Endothelial cell of umbilical vein (primary cell): ENCODE measurements around the gene SMC3. TPM values are rescaled to one million over a fixed set of nuclear protein-coding genes. Genes with fewer than 3 reads are reported as not detected.

Experiments used
- BruUV-seq: library from RNA; stranded (reverse); fragments of 400-500 nt; replicated peaks from 2 replicates; lab custom pipeline; 2021; lab: Mats Ljungman, UMichigan
- CTCF ChIA-PET: fragments of 300-600, 350-600 bp; sonication (Branson Sonifier 250); formaldehyde crosslinking; loops from one replicate; lab custom pipeline; 2021; ENCODE audit warnings: antibody characterized with exemption, inconsistent platforms; lab: Charles Lee
- POLR2A ChIA-PET: fragments of 300-600, 350-600 bp; sonication (Branson Sonifier 250); formaldehyde crosslinking; loops from one replicate; lab custom pipeline; 2021; ENCODE audit warnings: antibody characterized with exemption, inconsistent platforms; lab: Charles Lee
- DNase-seq: peaks from one replicate; pipeline ENCODE4 v3.0.0-alpha.2; 2011; ENCODE audit warnings: low read depth, low spot score
- FAIRE-seq: peaks from 2 replicates; lab custom pipeline; 2011; peaks lifted over from hg19 to GRCh38; lab: Jason Lieb, UNC
- H2AFZ ChIP-seq: 2 replicates; pipeline ENCODE4 v1.6.0; 2012; ENCODE audit warnings: low read depth, low read length, control low read depth, inconsistent platforms
- H3K27ac ChIP-seq: 2 replicates; pipeline ENCODE4 v1.5.1; 2011; ENCODE audit warnings: low read depth, mild to moderate bottlenecking, control low read depth, low read length, moderate library complexity; ENCODE audit not compliant: insufficient read depth
- H3K27me3 ChIP-seq, 2 experiments: 2 replicates each; pipeline versions ENCODE4 v1.6.0 to v1.6.1; 2011; ENCODE audit warnings: low read length in 2 of 2, mixed read lengths in 1 of 2; ENCODE audit not compliant: control insufficient read depth in 2 of 2, insufficient read depth in 2 of 2
- H3K36me3 ChIP-seq, 2 experiments: 2 replicates in 1 of 2; 3 replicates in 1 of 2; pipeline ENCODE4 v1.5.1; 2011; ENCODE audit warnings: low read length in 2 of 2, mild to moderate bottlenecking in 1 of 2, moderate library complexity in 1 of 2; ENCODE audit not compliant: control insufficient read depth in 2 of 2, insufficient read depth in 2 of 2; ENCODE audit errors: extremely low read depth in 1 of 2
- H3K4me1 ChIP-seq: 3 replicates; pipeline ENCODE4 v1.5.1; 2011; ENCODE audit warnings: mild to moderate bottlenecking, low read length; ENCODE audit not compliant: control insufficient read depth, insufficient read depth; ENCODE audit errors: extremely low read depth
- H3K4me2 ChIP-seq: 2 replicates; pipeline ENCODE4 v1.6.1; 2011; ENCODE audit warnings: low read length, control low read depth, mixed read lengths; ENCODE audit not compliant: insufficient read depth
- H3K4me3 ChIP-seq, 3 experiments: fragments of 200-600 bp in 1 of 3; sonication (generic), shearing (Covaris generic) in 1 of 3; replicated peaks in 1 of 3; 2 replicates each; pipeline ENCODE4 v1.5.1; 2011 to 2016; ENCODE audit warnings: control low read depth in 3 of 3, low read length in 3 of 3, mild to moderate bottlenecking in 2 of 3, inconsistent platforms in 1 of 3, low read depth in 1 of 3, moderate library complexity in 1 of 3; ENCODE audit not compliant: insufficient read depth in 1 of 3
- H3K79me2 ChIP-seq: 2 replicates; pipeline ENCODE4 v1.6.0; 2012; ENCODE audit warnings: low read length, inconsistent platforms; ENCODE audit not compliant: control insufficient read depth, insufficient read depth
- H3K9ac ChIP-seq: replicated peaks from 2 replicates; pipeline ENCODE3; 2011; ENCODE audit warnings: low read length, control low read depth; ENCODE audit not compliant: insufficient read depth; ENCODE audit errors: extremely low read depth
- H3K9me1 ChIP-seq: replicated peaks from 3 replicates; pipeline ENCODE4 v1.6.0; 2011; ENCODE audit warnings: mild to moderate bottlenecking, low read length; ENCODE audit not compliant: control insufficient read depth, insufficient read depth; ENCODE audit errors: extremely low read depth
- H3K9me3 ChIP-seq: replicated peaks from 2 replicates; pipeline ENCODE4 v1.5.1; 2012; ENCODE audit warnings: low read length, inconsistent platforms; ENCODE audit not compliant: control insufficient read depth, insufficient read depth
- H4K20me1 ChIP-seq: replicated peaks from 2 replicates; pipeline ENCODE3; 2011; ENCODE audit warnings: mild to moderate bottlenecking, low read length; ENCODE audit not compliant: control insufficient read depth, insufficient read depth; ENCODE audit errors: extremely low read depth
- CTCF ChIP-seq, 2 donors: IDR thresholded peaks; 1 replicate in 1 of 2; 2 replicates in 1 of 2; pipeline ENCODE4 v1.5.1; 2011; ENCODE audit warnings: low read length in 2 of 2, mild to moderate bottlenecking in 2 of 2, moderate library complexity in 2 of 2, control low read depth in 1 of 2, inconsistent platforms in 1 of 2, low read depth in 1 of 2; ENCODE audit not compliant: insufficient read depth in 1 of 2; ENCODE audit errors: extremely low read depth in 1 of 2
- EZH2 ChIP-seq: IDR thresholded peaks from 2 replicates; pipeline ENCODE4 v1.6.1; 2012; ENCODE audit warnings: borderline replicate concordance, low read depth, mild to moderate bottlenecking, moderate library complexity, low read length, inconsistent platforms; ENCODE audit not compliant: severe bottlenecking
- FOS ChIP-seq: IDR thresholded peaks from 2 replicates; pipeline ENCODE4 v1.6.1; 2011; ENCODE audit warnings: mild to moderate bottlenecking, low read length, moderate library complexity, borderline replicate concordance; ENCODE audit not compliant: insufficient read depth
- GATA2 ChIP-seq: IDR thresholded peaks from 2 replicates; pipeline ENCODE4 v1.7.0; 2011; ENCODE audit warnings: low read depth, mild to moderate bottlenecking, moderate library complexity, mixed read lengths, low read length; ENCODE audit not compliant: insufficient read length, insufficient read depth
- JUN ChIP-seq: IDR thresholded peaks from 2 replicates; pipeline ENCODE4 v1.6.1; 2011; ENCODE audit warnings: borderline replicate concordance, low read depth; ENCODE audit not compliant: insufficient read length, insufficient read depth
- MAX ChIP-seq: IDR thresholded peaks from 2 replicates; pipeline ENCODE4 v1.6.1; 2011; ENCODE audit not compliant: insufficient read depth, insufficient read length
- MYC ChIP-seq: IDR thresholded peaks from one replicate; pipeline ENCODE4 v1.6.1; 2011; ENCODE audit warnings: mild to moderate bottlenecking, low read depth, low read length
- POLR2A ChIP-seq: IDR thresholded peaks from 2 replicates; pipeline ENCODE4 v1.6.1; 2012; ENCODE audit warnings: low read depth, mild to moderate bottlenecking, control low read depth, low read length
- POLR2AphosphoS5 ChIP-seq: IDR thresholded peaks from 2 replicates; pipeline ENCODE4 v1.6.1; 2012; ENCODE audit warnings: low read depth, mild to moderate bottlenecking, control low read depth, low read length, moderate library complexity; ENCODE audit not compliant: insufficient read depth
- dilution Hi-C: fragments of 300-500 bp; cut with MboI; formaldehyde crosslinking; loops from one replicate; pipeline ENCODE4 v1.15.0; 2019; ENCODE audit warnings: low sequenced_read_pairs; ENCODE audit not compliant: extremely low pct_ligation_motif_present
- intact Hi-C: fragments of 100-400 bp; cut with micrococcal nuclease; formaldehyde crosslinking; loops from one replicate; pipeline ENCODE4 v1.10.0; 2022
- polyA plus RNA-seq, 4 experiments: library from polyadenylated mRNA; depleted of rRNA in 3 of 4; stranded (reverse) in 3 of 4; unstranded in 1 of 4; fragments of >200 nt; gene quantifications; 2 replicates each; pipeline versions ENCODE4 v1.2.1 to v1.2.3, GENCODE V29; 2011 to 2012; ENCODE audit warnings: missing spikeins in 1 of 4
- total RNA-seq: library from RNA; stranded (reverse); gene quantifications from 2 replicates; pipeline ENCODE4 v1.2.3, GENCODE V29; 2021

SMC3 gene
- total and polyA plus RNA-seq, 2 donors (not counting 3 experiments of a cell fraction or from before 2014, with no cell fraction given) = 5.5 to 44.2 TPM

DNA sequence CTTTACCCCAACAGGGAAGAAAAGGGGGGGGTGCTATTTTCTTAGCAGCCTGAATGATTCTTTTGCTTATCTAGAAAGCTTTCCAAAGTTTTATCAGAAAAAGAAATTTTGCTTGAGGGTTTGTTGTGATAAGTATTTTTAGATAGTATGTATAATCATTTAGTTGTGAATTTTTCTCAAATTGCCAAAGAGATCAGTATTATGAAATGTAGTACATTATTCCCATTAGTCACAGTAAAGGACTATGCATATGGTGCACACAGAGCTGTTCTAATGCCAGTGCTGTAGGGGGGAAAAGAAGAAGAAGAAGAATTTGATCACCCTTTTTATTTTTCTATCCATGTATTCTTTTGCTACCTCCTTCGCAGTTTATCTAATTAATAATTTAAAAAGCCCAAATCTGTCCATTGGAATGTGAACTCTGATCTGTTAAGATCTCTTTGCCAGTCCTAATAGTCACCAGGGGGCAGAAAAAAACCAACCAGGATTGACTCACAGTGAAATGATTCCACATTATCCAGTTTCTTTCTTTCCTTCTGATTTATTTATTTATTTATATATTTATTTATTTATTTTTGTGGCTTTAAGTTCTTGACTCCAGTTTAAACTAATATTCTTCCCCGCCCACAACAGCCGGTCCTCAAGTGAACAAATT is 81.3 kb downstream of the SMC3 start:
- FAIRE-seq = no peak
- CTCF ChIA-PET = interaction anchor here (1.1 to 1.8 kb wide), 2 partner anchors 15 to 23 kb away, joined by 3 to 10 read pairs; no protein-coding TSS in a partner anchor
- POLR2A ChIA-PET = no interaction called here

More for the DNA sequence above, 81.3 kb downstream of the SMC3 start:
- dilution Hi-C loops = no loop called here
- intact Hi-C loops = no loop called here
- no peaks in the 10 kb centered on the region for H4K20me1 ChIP-seq
- no peak overlapping the region for H3K4me3 ChIP-seq
- no peaks in the 10 kb centered on the region for H3K79me2 ChIP-seq
- BruUV-seq = no TSS peak
- no peaks in the 10 kb centered on the region for H3K9me3 ChIP-seq
- no peak overlapping the region for H3K9ac ChIP-seq
- H3K9me1 ChIP-seq = no peaks in the 10 kb centered on the region
- peaks cover 31 to 73% of the 10 kb centered on the region in 2 experiments for H3K27me3 ChIP-seq
- no peak for DNase-seq
- no peak overlapping the region for H3K4me2 ChIP-seq
- H3K36me3 ChIP-seq = no peaks in the 10 kb centered on the region
- H2AFZ ChIP-seq = no peak overlapping the region
- H3K27ac ChIP-seq = no peak overlapping the region
- TF ChIP-seq JUN = no peak
- TF ChIP-seq GATA2 = no peak
- TF ChIP-seq FOS = no peak
- TF ChIP-seq MAX = no peak
- no peak for TF ChIP-seq MYC
- no peak for TF ChIP-seq POLR2AphosphoS5
- TF ChIP-seq CTCF (IDR thresholded peaks at IDR 0.05; ENCODE audit: extremely low read depth in 1 of 2, insufficient read depth in 1 of 2, low read depth in 1 of 2, low read length in 2 of 2) = no peak
- no peak for TF ChIP-seq POLR2A
- TF ChIP-seq EZH2 = no peak
- H3K4me1 ChIP-seq = no peaks in the 10 kb centered on the region
